Measurements from ENCODE around the gene TPM3. TPM values are rescaled to one million over a fixed set of nuclear protein-coding genes. Genes with fewer than 3 reads are reported as not detected.

TPM3 gene
- total and polyA plus RNA-seq, 9 of the 15 experiments (the other 6 are each of a cell fraction or from before 2014, with no cell fraction given) = 202 to 604 (median 421) TPM

GRCh38 chr1:154182344-154183045 lies 9.4 kb downstream of the TPM3 start (continued):
- TF ChIP-seq ARID3A (IDR thresholded peaks at IDR 0.05; ENCODE audit: borderline replicate concordance, low read depth, low read length) = no peak
- TF ChIP-seq RREB1 (CRISPR knock-in tag; IDR thresholded peaks at IDR 0.05) = 0 out of 2 replicates have a peak, but pooled peaks have one; percentile 14
- no peak for TF ChIP-seq ZNF280A (IDR thresholded peaks at IDR 0.05; ENCODE audit: low read depth, partially characterized antibody)
- TF ChIP-seq KHSRP (IDR thresholded peaks at IDR 0.05) = no peak
- TF ChIP-seq ZBTB17 (CRISPR knock-in tag; IDR thresholded peaks at IDR 0.05) = no peak
- peak; percentile 45 for TF ChIP-seq BRD9 (IDR thresholded peaks at IDR 0.05; ENCODE audit: low read depth, partially characterized antibody)
- TF ChIP-seq ZNF740 (CRISPR knock-in tag; IDR thresholded peaks at IDR 0.05) = no peak; the same call in 1 of the 2 replicates
- TF ChIP-seq ZNF740 (tag; IDR thresholded peaks at IDR 0.05) = no peak
- no peak; the same call in 1 of the 2 replicates for TF ChIP-seq NR2C1 (IDR thresholded peaks at IDR 0.05)
- TF ChIP-seq NR2C1 (tag; IDR thresholded peaks at IDR 0.05) = no peak
- TF ChIP-seq NFE2 (IDR thresholded peaks at IDR 0.05; ENCODE audit: low read depth) = peak; percentile 34; the same call in 1 of the 2 replicates
- no peak; the same call in 1 of the 2 replicates for TF ChIP-seq JUND (IDR thresholded peaks at IDR 0.05; ENCODE audit: borderline replicate concordance, low read depth, low read length)
- TF ChIP-seq JUND (tag; IDR thresholded peaks at IDR 0.05; ENCODE audit: borderline replicate concordance, low read depth, low read length) = no peak
- TF ChIP-seq ZFP36 (IDR thresholded peaks at IDR 0.05; ENCODE audit: low read depth, low read length, partially characterized antibody) = no peak
- TF ChIP-seq E2F5 (CRISPR knock-in tag; IDR thresholded peaks at IDR 0.05) = no peak
- no peak for TF ChIP-seq ZNF133 (CRISPR knock-in tag; IDR thresholded peaks at IDR 0.05)
- TF ChIP-seq FOSL1 (tag; conservative IDR thresholded peaks at IDR 0.05) = no peak

Data from K562 (cell line).